ENCODE data around the gene ATXN7. TPM values are rescaled to one million over a fixed set of nuclear protein-coding genes. Genes with fewer than 3 reads are reported as not detected.
A peak's percentile ranks its signal among the peaks of the same experiment; 100 is the strongest.

ATXN7 gene
- total RNA-seq, 2 experiments from 2014 or later = 15.2 to 35.2 TPM

- Histone ChIP-seq H3K36me3 (ENCODE audit: insufficient read depth, low read length) (peaks cover 18% of the 10 kb centered on the region), H3K27ac (ENCODE audit: low read depth, low read length, poor library complexity, severe bottlenecking) (peak overlapping the region; percentile 71), H3K4me3 (ENCODE audit: low read depth, low read length, poor library complexity, severe bottlenecking) (peak overlapping the region; percentile 95), H2AFZ (ENCODE audit: low read length) (peak overlapping the region; percentile 80), H3K9me3 (ENCODE audit: low read length) (no peaks in the 10 kb centered on the region), H4K20me1 (ENCODE audit: insufficient read depth, low read length) (peaks cover 16% of the 10 kb centered on the region), H3K79me2 (ENCODE audit: insufficient read depth, low read depth, low read length) (peaks cover 93% of the 10 kb centered on the region), H3K9me2 (ENCODE audit: insufficient read depth, low read length) (no peaks in the 10 kb centered on the region), H3K4me2 (ENCODE audit: low read length) (peak overlapping the region; percentile 98), H3K4me1 (ENCODE audit: insufficient read depth, low read length, poor library complexity, severe bottlenecking) (peaks cover 21% of the 10 kb centered on the region)
- ChIA-PET CTCF (ENCODE audit: unreplicated experiment) (no interaction called here), POLR2A (no interaction called here)
- peak; percentile 28 for DNase-seq (ENCODE audit: low spot score)
- intact Hi-C loops (cut with micrococcal nuclease; ENCODE audit: unreplicated experiment) = loop anchor here (5.0 kb wide), 1 partner anchor 50 kb away; the partner anchor contains the start of gene SCAANT1
- no TSS peak for BruUV-seq (replicated peaks)
- TF ChIP-seq EZH2phosphoT487 (IDR thresholded peaks at IDR 0.05; ENCODE audit: borderline replicate concordance, low read depth, low read length) (no peak), CTCF (conservative IDR thresholded peaks at IDR 0.05; ENCODE audit: low read length) (no peak)
Measured at GRCh38 chr3:63862804-63863149, 890 bp upstream of the ATXN7 start.

- no TSS peak for BruUV-seq (replicated peaks)
- POLR2A ChIA-PET = interaction anchor here (0.7 kb wide), 1 partner anchor 13 kb away, joined by 4 read pairs; no protein-coding TSS in a partner anchor
Measured at GRCh38 chr3:63864008-63864964, 619 bp downstream of the ATXN7 start.

More at GRCh38 chr3:63864008-63864964, 619 bp downstream of the ATXN7 start:
- H2AFZ ChIP-seq (ENCODE audit: low read length) = peak overlapping the region; percentile 15
- peak; percentile 57 for DNase-seq (ENCODE audit: low spot score)
- intact Hi-C loops (cut with micrococcal nuclease; ENCODE audit: unreplicated experiment) = loop anchor here (5.0 kb wide), 1 partner anchor 48 kb away; the partner anchor contains the start of gene SCAANT1
- H3K79me2 ChIP-seq (ENCODE audit: insufficient read depth, low read depth, low read length) = peaks cover 92% of the 10 kb centered on the region
- peak overlapping the region; percentile 74 for H3K4me3 ChIP-seq (ENCODE audit: low read depth, low read length, poor library complexity, severe bottlenecking)
- CTCF ChIA-PET (ENCODE audit: unreplicated experiment) = no interaction called here
- TF ChIP-seq EZH2phosphoT487 (IDR thresholded peaks at IDR 0.05; ENCODE audit: borderline replicate concordance, low read depth, low read length) (no peak), CTCF (conservative IDR thresholded peaks at IDR 0.05; ENCODE audit: low read length) (no peak)
- H3K9me3 ChIP-seq (ENCODE audit: low read length) = no peaks in the 10 kb centered on the region
- peaks cover 21% of the 10 kb centered on the region for H3K4me1 ChIP-seq (ENCODE audit: insufficient read depth, low read length, poor library complexity, severe bottlenecking)
- peaks cover 28% of the 10 kb centered on the region for H3K36me3 ChIP-seq (ENCODE audit: insufficient read depth, low read length)
- peaks cover 10% of the 10 kb centered on the region for H4K20me1 ChIP-seq (ENCODE audit: insufficient read depth, low read length)
- H3K4me2 ChIP-seq (ENCODE audit: low read length) = peak overlapping the region; percentile 87
- H3K27ac ChIP-seq (ENCODE audit: low read depth, low read length, poor library complexity, severe bottlenecking) = peak overlapping the region; percentile 65
- no peaks in the 10 kb centered on the region for H3K9me2 ChIP-seq (ENCODE audit: insufficient read depth, low read length)

Measured in OCI-LY7 (cell line).